Right lung (tissue), 5 donors: Measurements from ENCODE around the gene CCDC87. TPM values are rescaled to one million over a fixed set of nuclear protein-coding genes. Genes with fewer than 3 reads are reported as not detected.
"Not testable (repeated sequence)": the region's sequence is repeated elsewhere in the genome, so short reads cannot be mapped to it uniquely, and the experiment has no call there.

Experiments used
- DNase-seq, 2 donors: peaks; one replicate each; pipeline ENCODE4 v3.0.0-alpha.2; 2013
- polyA plus RNA-seq, 5 donors: library from polyadenylated mRNA; unstranded; fragments of 120-200 nt; gene quantifications; one replicate each; pipeline versions ENCODE4 v1.2.1 to v1.2.3, GENCODE V29; 2013; ENCODE audit warnings: inconsistent platforms in 1 of 5, low replicate concordance in 1 of 5; ENCODE audit not compliant: insufficient read length in 5 of 5, insufficient read depth in 1 of 5

Gene CCDC87
- polyA plus RNA-seq, 5 donors, result 0.10 to 0.18 (median 0.15) TPM

- DNase-seq, result no peak
Observed at GRCh38 chr11:66617155-66617834, 24.4 kb upstream of the CCDC87 start.

- DNase-seq, result peak; percentile 99
Observed at GRCh38 chr11:66616379-66617154, 23.7 kb upstream of the CCDC87 start, which contains the start of gene RBM14. Gene RBM14 (plus strand): TSS chr11:66616630. CDS start chr11:66616721, 91 bp downstream.

DNA sequence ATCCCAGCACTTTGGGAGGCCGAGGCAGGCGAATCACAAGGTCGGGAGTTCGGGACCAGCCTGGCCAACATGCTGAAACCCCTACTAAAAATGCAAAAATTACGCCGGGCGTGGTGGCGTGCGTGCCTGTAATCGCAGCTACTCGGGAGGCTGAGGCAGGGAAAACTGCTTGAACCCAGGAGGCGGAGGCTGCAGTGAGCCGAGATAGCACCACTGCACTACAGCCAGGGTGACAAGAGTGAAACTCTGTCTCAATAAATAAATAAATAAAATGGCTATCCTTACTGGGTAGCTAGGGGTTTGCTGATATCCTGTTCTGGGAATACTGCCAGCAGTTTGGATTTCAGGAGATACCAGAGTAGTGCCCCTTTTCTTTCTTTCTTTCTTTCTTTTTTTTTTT lies 21.2 kb upstream of the CCDC87 start:
- no peak for DNase-seq

GRCh38 chr11:66612458-66612857 lies 19.6 kb upstream of the CCDC87 start:
- no peak for DNase-seq

DNA sequence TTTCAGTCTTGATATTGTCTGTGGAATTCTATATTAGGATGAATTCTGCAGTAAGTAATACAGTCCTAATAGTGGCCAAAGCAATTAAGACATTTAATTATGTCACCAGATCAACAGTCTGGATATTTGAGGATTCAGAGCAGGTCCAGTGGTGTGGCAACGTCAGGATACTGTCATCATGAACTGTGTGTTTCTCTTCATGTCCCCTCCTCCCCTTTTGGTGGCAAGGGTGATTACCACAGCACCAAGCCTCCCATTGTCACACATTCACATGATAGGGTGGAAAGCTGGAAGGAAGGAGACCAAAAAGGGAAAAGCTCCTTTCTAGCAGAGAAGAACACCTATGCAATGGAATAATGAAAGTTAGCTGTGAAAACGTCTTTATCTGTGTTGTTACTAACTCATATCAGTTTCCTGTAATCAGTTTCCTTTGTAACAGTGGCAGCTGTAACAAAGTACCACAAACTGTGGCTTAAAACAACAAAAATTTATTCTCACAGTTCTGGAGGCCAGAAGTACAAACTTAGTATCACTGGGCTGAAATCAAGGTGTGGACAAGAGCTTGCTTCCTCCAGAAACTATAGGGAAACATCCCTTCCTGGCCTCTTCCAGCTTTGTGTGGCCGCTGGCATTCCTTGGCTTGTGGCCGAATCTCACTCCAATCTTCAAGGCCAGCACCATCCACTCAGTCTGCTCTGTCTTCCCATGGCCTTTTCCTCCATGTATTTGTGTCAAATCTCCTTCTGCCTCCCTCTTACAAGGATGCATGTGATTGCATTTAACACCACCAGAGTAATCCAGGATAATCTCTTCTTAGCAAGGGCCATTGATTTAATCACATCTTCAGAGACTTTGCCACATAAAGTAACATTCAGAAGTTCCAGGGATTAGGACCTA lies 17.1 kb upstream of the CCDC87 start:
- DNase-seq, result no peak

GRCh38 chr11:66607126-66607834 lies 14.4 kb upstream of the CCDC87 start:
- DNase-seq, result no peak

- DNase-seq, result not testable (repeated sequence)
Observed at GRCh38 chr11:66606608-66607007, 13.7 kb upstream of the CCDC87 start.

DNA sequence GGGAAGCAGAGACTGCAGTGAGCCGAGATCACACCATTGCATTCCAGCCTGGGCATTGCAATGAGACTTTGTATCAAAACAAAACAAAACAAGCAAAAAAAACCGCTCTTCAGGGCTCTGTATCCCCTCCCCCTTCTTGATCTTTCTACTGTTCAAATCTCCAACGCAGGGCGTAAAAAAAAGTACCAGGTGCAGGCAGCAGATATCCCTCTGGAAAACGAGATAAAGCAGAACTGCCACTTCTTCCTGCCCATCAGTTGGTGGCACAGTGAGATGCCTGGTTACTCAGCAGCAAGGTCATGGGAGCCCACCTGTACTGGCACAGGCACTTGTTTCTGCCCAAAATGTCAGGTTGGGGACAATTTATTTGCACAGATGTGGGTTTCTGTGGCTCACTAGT lies 11.3 kb upstream of the CCDC87 start:
- DNase-seq, result no peak

DNA sequence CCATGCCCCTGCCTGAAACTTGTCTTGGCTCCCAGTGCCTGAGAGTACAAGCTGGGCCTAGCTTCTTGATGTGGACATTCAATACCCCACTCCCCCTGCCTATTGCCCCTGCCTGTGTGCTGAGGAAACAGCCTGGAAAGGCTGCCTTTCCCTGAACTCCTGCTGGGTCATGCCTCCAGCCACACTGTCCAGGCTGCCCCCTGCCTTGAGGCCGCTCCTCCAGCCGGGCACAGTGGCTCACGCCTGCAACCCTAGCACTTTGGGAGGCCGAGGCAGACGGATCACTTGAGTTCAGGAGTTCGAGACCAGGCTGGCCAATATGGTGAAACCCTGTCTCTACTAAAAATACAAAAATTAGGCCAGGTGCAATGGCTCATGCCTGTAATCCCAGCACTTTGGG lies 10.2 kb upstream of the CCDC87 start:
- no peak for DNase-seq

DNA sequence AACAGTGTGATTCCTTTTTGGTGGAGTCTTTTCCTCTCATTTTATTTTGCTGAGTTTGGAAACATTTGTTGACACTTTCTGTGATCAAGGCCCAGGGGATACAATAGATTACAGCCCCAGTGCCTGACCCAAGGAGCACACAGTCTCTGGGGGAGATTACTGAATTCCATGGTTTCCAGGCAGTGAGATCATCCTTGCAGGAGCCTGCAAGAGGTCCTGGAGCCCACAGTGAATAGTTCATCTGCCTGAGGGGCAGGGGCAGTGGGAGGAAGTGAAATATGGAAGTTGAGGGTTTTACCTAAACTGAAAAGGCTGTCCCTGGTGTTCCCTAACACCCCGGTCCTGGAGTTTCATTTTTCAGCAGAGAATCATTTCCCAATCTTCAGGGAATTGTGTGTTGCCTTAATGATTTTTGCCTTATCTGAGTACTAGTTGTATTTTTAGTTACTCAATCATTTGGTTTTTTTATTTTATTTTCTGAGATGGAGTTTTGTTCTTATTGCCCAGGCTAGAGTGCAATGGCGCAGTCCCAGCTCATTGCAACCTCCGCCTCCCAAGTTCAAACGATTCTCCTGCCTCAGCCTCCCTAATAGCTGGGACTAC lies 7.9 kb upstream of the CCDC87 start:
- no peak for DNase-seq

DNA sequence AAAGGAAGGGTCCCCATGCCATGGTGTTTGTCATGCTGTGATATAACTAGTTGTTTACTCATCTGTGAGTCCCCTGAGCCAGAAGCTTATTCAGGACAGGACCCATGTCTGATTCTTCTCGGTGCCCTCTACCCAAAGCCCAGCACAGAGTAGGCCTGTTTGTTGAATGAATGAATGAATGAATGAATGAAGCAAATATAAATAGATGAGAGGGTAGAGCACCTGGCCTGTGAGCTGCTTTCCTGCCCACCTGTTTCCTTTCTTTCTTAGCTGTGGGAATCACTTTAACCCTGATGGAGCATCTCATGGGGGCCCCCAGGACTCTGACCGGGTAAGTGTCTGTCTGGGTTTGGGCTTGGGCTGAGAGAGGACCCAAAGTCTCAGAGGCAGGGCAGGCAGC lies 7.4 kb upstream of the CCDC87 start:
- no peak for DNase-seq

GRCh38 chr11:66598993-66599392 lies 6.1 kb upstream of the CCDC87 start:
- DNase-seq, result no peak

DNA sequence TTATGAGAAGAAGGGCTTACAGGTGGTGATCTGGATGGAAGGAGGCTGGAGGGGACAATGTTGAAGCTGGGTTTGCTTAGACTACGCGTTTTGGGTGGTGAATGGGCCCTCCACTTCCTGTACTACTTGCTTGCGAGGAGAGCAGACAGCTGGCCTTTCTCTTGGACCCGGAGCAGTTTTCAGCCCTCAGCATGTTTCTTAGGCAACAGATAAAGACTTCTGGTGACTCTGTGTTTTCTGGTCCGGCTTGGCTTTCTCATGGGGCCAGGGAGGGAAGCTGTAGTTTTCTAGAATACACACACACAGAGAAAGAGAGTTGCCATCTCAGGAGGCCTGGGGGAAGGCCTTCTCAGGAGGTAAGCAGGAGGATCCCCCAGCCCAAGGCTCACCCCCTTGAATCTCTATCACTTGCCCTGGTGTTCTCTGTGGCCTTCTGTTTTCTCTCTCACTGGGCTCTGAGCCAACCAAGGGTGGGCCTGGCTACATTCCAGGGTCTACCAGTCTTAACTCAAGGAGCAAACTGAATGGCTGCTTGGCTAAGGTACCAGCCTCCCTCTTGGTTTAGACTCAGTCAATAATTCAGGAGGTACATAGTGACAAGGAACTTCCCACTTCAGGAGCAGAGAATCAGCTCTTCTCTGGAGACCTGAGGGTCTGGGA lies 2.5 kb upstream of the CCDC87 start:
- DNase-seq, result peak; percentile 81 to 87

DNA sequence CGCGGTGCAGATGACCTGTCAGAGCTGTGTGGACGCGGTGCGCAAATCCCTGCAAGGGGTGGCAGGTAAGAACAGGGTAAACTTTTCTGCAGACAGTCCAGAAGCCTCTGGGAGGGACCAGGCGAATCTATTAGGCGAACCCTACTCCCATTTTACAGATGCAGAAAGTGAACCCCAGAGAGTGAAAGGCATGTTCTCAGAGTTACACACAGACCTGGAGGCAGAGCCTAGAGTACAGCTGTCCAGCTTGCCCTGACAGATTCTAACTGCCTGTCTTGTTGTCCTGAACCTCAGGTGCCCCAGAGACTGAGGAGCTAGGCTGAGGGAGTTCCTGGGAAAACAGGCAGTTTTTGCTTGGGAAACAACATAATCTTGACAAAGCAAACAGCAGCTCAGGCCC lies 787 bp upstream of the CCDC87 start:
- DNase-seq, result no peak

GRCh38 chr11:66593303-66593635 lies 406 bp upstream of the CCDC87 start:
- DNase-seq, result peak in 1 of 2 donors; percentile 30

DNA sequence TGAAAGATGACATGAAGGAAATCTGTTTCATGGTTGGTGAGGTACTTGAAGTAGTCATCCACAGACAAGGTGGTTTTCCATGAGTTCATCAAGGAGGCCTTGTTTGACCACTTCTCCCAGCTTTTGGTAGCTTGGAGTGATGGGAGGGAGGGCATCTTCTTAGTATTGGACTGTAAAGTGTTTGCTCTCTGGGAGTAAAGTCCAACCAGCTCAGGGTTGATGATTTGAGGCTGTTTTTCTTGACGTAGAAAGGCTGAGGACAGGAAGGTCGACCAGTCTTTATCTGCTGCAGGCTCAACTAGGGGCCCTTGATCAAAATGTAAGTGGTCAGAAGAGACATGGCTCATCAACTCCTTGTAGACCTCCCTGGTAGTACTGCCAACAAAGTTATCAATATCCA lies 1.7 kb downstream of the CCDC87 start:
- DNase-seq, result no peak

GRCh38 chr11:66589996-66590675 lies 2.7 kb downstream of the CCDC87 start:
- no peak for DNase-seq

DNA sequence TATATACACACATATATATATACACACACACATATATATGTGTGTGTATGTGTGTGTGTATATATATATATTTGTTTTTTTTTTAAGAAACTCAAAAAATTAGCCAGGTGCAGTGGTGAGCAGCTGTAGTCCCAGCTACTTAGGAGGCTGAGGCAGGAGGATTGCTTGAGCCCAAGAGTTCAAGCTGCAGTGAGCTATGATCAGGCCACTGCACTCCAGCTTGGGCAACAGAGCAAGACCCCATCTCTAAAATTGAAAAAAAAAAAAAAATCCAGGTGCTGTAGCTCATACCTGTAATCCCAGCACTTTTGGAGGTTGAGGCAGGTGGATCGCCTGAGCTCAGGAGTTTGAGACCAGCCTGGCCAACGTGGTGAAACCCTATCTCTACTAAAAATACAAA lies 3.5 kb downstream of the CCDC87 start:
- not testable (repeated sequence) for DNase-seq

DNA sequence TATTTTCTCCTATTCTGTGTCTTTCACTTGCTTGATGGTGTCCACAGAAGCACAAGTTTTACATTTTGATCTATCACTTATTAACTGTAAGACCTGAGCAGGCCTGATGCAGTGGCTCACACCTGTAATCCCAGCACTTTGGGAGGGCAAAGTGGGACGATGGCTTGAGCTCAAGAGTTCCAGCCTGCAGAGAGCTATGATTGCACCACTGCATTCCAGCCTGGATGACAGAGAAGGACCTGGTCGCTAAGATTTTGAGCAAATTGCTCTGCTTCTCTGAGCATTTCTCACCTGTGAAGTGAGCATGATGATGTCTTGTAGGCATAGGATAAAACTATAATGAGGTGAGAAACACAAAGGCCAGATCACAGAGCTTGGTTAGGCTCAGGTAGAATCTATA lies 6.7 kb downstream of the CCDC87 start:
- no peak for DNase-seq

DNA sequence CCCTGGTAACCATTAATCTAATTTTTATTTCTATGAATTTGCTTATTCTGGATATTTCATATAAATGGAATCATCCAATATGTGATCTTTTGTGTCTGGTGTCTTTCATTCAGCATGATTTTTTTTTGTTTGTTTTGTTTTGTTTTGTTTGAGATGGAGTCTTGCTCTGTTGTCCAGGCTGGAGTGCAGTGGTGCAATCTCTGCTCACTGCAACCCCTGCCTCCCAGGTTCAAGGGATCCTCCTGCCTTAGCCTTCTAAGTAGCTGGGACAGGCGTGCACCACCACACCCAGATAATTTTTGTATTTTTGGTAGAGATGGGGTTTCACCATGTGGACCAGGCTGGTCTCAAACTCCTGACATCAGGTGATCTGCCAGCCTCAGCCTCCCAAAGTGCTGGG lies 7.4 kb downstream of the CCDC87 start:
- DNase-seq, result not testable (repeated sequence)
